ENCODE results near the gene THSD4. TPM values are rescaled to one million over a fixed set of nuclear protein-coding genes. Genes with fewer than 3 reads are reported as not detected.
A peak's percentile ranks its signal among the peaks of the same experiment; 100 is the strongest.

THSD4 gene
- total and polyA plus RNA-seq, 2 of the 4 experiments (the other 2 are of a cell fraction) = 25.5 to 31.1 TPM

DNA sequence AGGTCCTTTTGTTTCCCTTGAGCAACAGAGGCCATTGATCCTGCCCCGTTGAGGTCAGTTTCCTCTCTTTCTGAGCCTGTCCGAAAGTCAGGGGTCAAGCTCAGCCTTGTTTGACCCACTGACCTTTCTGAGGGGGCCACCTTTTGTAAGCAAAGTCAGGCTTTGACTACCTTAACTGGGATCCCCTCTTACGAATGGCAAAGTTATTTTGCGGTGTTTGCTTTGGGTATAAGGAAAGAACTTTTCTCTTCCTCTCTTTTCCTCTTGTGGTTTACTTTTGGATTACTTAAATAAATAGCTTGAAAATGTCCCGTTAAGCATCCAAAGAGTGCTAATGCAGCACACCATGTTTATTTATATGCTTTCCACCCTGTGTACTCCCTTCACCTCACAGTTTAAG is 340.6 kb downstream of the THSD4 start:
- H2AK9ac ChIP-seq (replicated peaks; ENCODE audit: low read depth, low read length, poor library complexity) = no peak overlapping the region
- H4K8ac ChIP-seq (ENCODE audit: low read depth in 2 of 2, low read length in 2 of 2) = no peak overlapping the region
- H4K91ac ChIP-seq (ENCODE audit: insufficient read depth, low read depth, low read length) = no peak overlapping the region
- H3K14ac ChIP-seq (replicated peaks; ENCODE audit: low read depth, low read length) = no peak overlapping the region
- no peak overlapping the region for H3K23ac ChIP-seq (ENCODE audit: low read depth, low read length)
- no peaks in the 10 kb centered on the region for H3K9me1 ChIP-seq (ENCODE audit: insufficient read depth, low read length)
- in situ Hi-C loops (cut with MboI; ENCODE audit: low sequenced_read_pairs) = loop anchor here (10.0 kb wide), 1 partner anchor 699 kb away; no protein-coding TSS in a partner anchor
- H3K4me3 ChIP-seq (ENCODE audit: insufficient read depth, low read depth, low read length) = no peak overlapping the region
- ATAC-seq (ENCODE audit: low read depth) (peak; percentile 42; the same call in 1 of the 2 replicates), DNase-seq (no peak)
- 0 out of 4 replicates have a peak, but pooled peaks cover 0 to 10% of the 10 kb centered on the region in 2 experiments for H3K79me1 ChIP-seq (ENCODE audit: low read depth in 1 of 2, low read length in 2 of 2)
- no peaks in the 10 kb centered on the region for H3K27me3 ChIP-seq (ENCODE audit: control insufficient read depth, insufficient read depth, low read length)
- peaks cover 2% of the 10 kb centered on the region; the same call in 1 of the 2 replicates for H3K36me3 ChIP-seq (ENCODE audit: control insufficient read depth, insufficient read depth, low read length)
- H2AFZ ChIP-seq (replicated peaks; ENCODE audit: low read length, poor library complexity) = no peak overlapping the region
- ChIA-PET POLR2A (ENCODE audit: unreplicated experiment) (no interaction called here), CTCF (interaction anchor here (0.6 to 1.5 kb wide), 2 partner anchors 12 to 296 kb away, joined by 3 read pairs; no protein-coding TSS in a partner anchor)
- no peak overlapping the region for H3K9ac ChIP-seq (ENCODE audit: low read depth, low read length)
- no peak overlapping the region for H3K56ac ChIP-seq (ENCODE audit: extremely low read depth, insufficient read depth, low read length)
- no peak overlapping the region for H2BK20ac ChIP-seq (ENCODE audit: low read depth, low read length)
- H3K4ac ChIP-seq (ENCODE audit: low read depth, low read length) = no peak overlapping the region
- BruUV-seq (replicated peaks) = no TSS peak
- no peak overlapping the region for H2BK120ac ChIP-seq (ENCODE audit: low read depth, low read length)
- H3K9me3 ChIP-seq (ENCODE audit: control insufficient read depth, insufficient read depth, low read length) = no peaks in the 10 kb centered on the region
- intact Hi-C loops (cut with micrococcal nuclease) = no loop called here
- dilution Hi-C loops (cut with HindIII; ENCODE audit: low sequenced_read_pairs, unreplicated experiment) = no loop called here
- H2BK5ac ChIP-seq (ENCODE audit: low read depth, low read length, poor library complexity, severe bottlenecking) = no peak overlapping the region
- peaks cover 10% of the 10 kb centered on the region; the same call in 1 of the 2 replicates for H3K4me1 ChIP-seq (ENCODE audit: control insufficient read depth, insufficient read depth, low read length)
- H3K4me2 ChIP-seq (ENCODE audit: low read depth, low read length) = no peak overlapping the region
- TF ChIP-seq CEBPB (IDR thresholded peaks at IDR 0.05; ENCODE audit: low read depth, low read length) (no peak), RCOR1 (IDR thresholded peaks at IDR 0.05; ENCODE audit: insufficient replicate concordance, low read length) (no peak), FOS (IDR thresholded peaks at IDR 0.05; ENCODE audit: low read depth, low read length) (no peak), MXI1 (IDR thresholded peaks at IDR 0.05; ENCODE audit: borderline replicate concordance, low read depth, low read length) (no peak), BHLHE40 (IDR thresholded peaks at IDR 0.05; ENCODE audit: low read depth, low read length) (no peak), MAZ (IDR thresholded peaks at IDR 0.05; ENCODE audit: borderline replicate concordance, low read depth, low read length) (no peak), MAFK (IDR thresholded peaks at IDR 0.05; ENCODE audit: low read depth, low read length) (no peak), SMC3 (IDR thresholded peaks at IDR 0.05; ENCODE audit: low read depth, low read length) (no peak), CHD1 (IDR thresholded peaks at IDR 0.05; ENCODE audit: low read depth, low read length) (no peak), NFE2L2 (IDR thresholded peaks at IDR 0.05; ENCODE audit: low read depth, low read length) (no peak), RAD21 (IDR thresholded peaks at IDR 0.05; ENCODE audit: low read length) (no peak), RFX5 (IDR thresholded peaks at IDR 0.05; ENCODE audit: low read depth, low read length) (no peak), POLR2A (IDR thresholded peaks at IDR 0.05; ENCODE audit: low read depth, low read length) (no peak)
- TF ChIP-seq, protein P1, sequence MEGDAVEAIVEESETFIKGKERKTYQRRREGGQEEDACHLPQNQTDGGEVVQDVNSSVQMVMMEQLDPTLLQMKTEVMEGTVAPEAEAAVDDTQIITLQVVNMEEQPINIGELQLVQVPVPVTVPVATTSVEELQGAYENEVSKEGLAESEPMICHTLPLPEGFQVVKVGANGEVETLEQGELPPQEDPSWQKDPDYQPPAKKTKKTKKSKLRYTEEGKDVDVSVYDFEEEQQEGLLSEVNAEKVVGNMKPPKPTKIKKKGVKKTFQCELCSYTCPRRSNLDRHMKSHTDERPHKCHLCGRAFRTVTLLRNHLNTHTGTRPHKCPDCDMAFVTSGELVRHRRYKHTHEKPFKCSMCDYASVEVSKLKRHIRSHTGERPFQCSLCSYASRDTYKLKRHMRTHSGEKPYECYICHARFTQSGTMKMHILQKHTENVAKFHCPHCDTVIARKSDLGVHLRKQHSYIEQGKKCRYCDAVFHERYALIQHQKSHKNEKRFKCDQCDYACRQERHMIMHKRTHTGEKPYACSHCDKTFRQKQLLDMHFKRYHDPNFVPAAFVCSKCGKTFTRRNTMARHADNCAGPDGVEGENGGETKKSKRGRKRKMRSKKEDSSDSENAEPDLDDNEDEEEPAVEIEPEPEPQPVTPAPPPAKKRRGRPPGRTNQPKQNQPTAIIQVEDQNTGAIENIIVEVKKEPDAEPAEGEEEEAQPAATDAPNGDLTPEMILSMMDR (conservative IDR thresholded peaks at IDR 0.05; ENCODE audit: low read depth, low read length) = no peak
- TF ChIP-seq, protein P2, sequence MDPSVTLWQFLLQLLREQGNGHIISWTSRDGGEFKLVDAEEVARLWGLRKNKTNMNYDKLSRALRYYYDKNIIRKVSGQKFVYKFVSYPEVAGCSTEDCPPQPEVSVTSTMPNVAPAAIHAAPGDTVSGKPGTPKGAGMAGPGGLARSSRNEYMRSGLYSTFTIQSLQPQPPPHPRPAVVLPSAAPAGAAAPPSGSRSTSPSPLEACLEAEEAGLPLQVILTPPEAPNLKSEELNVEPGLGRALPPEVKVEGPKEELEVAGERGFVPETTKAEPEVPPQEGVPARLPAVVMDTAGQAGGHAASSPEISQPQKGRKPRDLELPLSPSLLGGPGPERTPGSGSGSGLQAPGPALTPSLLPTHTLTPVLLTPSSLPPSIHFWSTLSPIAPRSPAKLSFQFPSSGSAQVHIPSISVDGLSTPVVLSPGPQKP (IDR thresholded peaks at IDR 0.05; ENCODE audit: borderline replicate concordance, low read depth, low read length) = no peak
- TF ChIP-seq, protein P3, sequence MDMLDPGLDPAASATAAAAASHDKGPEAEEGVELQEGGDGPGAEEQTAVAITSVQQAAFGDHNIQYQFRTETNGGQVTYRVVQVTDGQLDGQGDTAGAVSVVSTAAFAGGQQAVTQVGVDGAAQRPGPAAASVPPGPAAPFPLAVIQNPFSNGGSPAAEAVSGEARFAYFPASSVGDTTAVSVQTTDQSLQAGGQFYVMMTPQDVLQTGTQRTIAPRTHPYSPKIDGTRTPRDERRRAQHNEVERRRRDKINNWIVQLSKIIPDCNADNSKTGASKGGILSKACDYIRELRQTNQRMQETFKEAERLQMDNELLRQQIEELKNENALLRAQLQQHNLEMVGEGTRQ (IDR thresholded peaks at IDR 0.05; ENCODE audit: low read depth, low read length) = no peak
- 58% methylated on average over 2 of the region's 5 CpGs; no CpG with 5 or more reads in 1 of the 2 experiments for WGBS, 2 experiments (ENCODE audit: extremely low coverage in 2 of 2, insufficient read length in 1 of 2)
- no peak overlapping the region for H3K27ac ChIP-seq (ENCODE audit: insufficient read depth, low read length)
- H4K20me1 ChIP-seq (ENCODE audit: insufficient read depth, low read length) = peaks cover 23% of the 10 kb centered on the region; the same call in 1 of the 2 replicates
- H3K18ac ChIP-seq (ENCODE audit: low read depth, low read length) = no peak overlapping the region
- no peak overlapping the region for H2AK5ac ChIP-seq (ENCODE audit: low read depth, low read length)
- H4K5ac ChIP-seq (ENCODE audit: low read depth, low read length) = no peak overlapping the region
- H2BK15ac ChIP-seq (ENCODE audit: low read depth, low read length) = no peak overlapping the region

Measured in IMR-90 (cell line).